Neuron (in vitro differentiated cells): Measurements from ENCODE around the gene GALNTL6.

Experiments
- H2AFZ ChIP-seq: one replicate; pipeline ENCODE4 v1.6.1; 2013; ENCODE audit warnings: low read depth, mild to moderate bottlenecking, inconsistent platforms, low read length, moderate library complexity
- H3K27me3 ChIP-seq: one replicate; pipeline ENCODE4 v1.6.1; 2013; ENCODE audit warnings: low read length; ENCODE audit not compliant: insufficient read depth
- H3K36me3 ChIP-seq: one replicate; pipeline ENCODE4 v1.6.1; 2013; ENCODE audit warnings: low read length; ENCODE audit not compliant: insufficient read depth
- H3K4me1 ChIP-seq: one replicate; pipeline ENCODE4 v1.6.1; 2013; ENCODE audit warnings: low read length; ENCODE audit not compliant: insufficient read depth
- H3K4me3 ChIP-seq: 2 replicates; pipeline ENCODE4 v1.5.1; 2013; ENCODE audit warnings: mild to moderate bottlenecking, low read length, moderate library complexity
- H3K9me3 ChIP-seq: one replicate; pipeline ENCODE4 v1.6.1; 2013; ENCODE audit warnings: low read length

The GALNTL6 gene

GRCh38 chr4:172660251-172660650 is 847.0 kb downstream of the GALNTL6 start:
- H2AFZ ChIP-seq, result no peak overlapping the region
- H3K27me3 ChIP-seq, result no peaks in the 10 kb centered on the region
- no peaks in the 10 kb centered on the region for H3K4me1 ChIP-seq
- no peaks in the 10 kb centered on the region for H3K9me3 ChIP-seq
- no peak overlapping the region for H3K4me3 ChIP-seq
- H3K36me3 ChIP-seq, result no peaks in the 10 kb centered on the region

- H3K4me3 ChIP-seq, result no peak overlapping the region
- H3K27me3 ChIP-seq, result no peaks in the 10 kb centered on the region
- peaks cover 4% of the 10 kb centered on the region for H3K4me1 ChIP-seq
- H2AFZ ChIP-seq, result no peak overlapping the region
- H3K9me3 ChIP-seq, result no peaks in the 10 kb centered on the region
- H3K36me3 ChIP-seq, result no peaks in the 10 kb centered on the region
These were observed 848.9 kb downstream of the GALNTL6 start for GRCh38 chr4:172662113-172662512.

GRCh38 chr4:172666711-172667368 is 853.6 kb downstream of the GALNTL6 start:
- Histone ChIP-seq H3K4me1 (peaks cover 6% of the 10 kb centered on the region), H2AFZ (no peak overlapping the region), H3K27me3 (no peaks in the 10 kb centered on the region), H3K9me3 (no peaks in the 10 kb centered on the region), H3K4me3 (no peak overlapping the region), H3K36me3 (no peaks in the 10 kb centered on the region)

- no peaks in the 10 kb centered on the region for H3K9me3 ChIP-seq
- no peaks in the 10 kb centered on the region for H3K27me3 ChIP-seq
- no peak overlapping the region for H2AFZ ChIP-seq
- no peak overlapping the region for H3K4me3 ChIP-seq
- H3K36me3 ChIP-seq, result no peaks in the 10 kb centered on the region
- H3K4me1 ChIP-seq, result no peaks in the 10 kb centered on the region
These were observed 861.6 kb downstream of the GALNTL6 start for GRCh38 chr4:172674811-172675210.

- Histone ChIP-seq H3K4me3 (no peak overlapping the region), H3K9me3 (no peaks in the 10 kb centered on the region), H3K27me3 (no peaks in the 10 kb centered on the region), H3K36me3 (no peaks in the 10 kb centered on the region), H2AFZ (no peak overlapping the region), H3K4me1 (no peaks in the 10 kb centered on the region)
These were observed 862.0 kb downstream of the GALNTL6 start for GRCh38 chr4:172675232-172675631.

GRCh38 chr4:172680691-172681090 is 867.5 kb downstream of the GALNTL6 start:
- Histone ChIP-seq H3K4me3 (no peak overlapping the region), H2AFZ (no peak overlapping the region), H3K36me3 (no peaks in the 10 kb centered on the region), H3K4me1 (no peaks in the 10 kb centered on the region), H3K9me3 (no peaks in the 10 kb centered on the region), H3K27me3 (no peaks in the 10 kb centered on the region)

GRCh38 chr4:172683021-172683420 is 869.8 kb downstream of the GALNTL6 start:
- H3K9me3 ChIP-seq, result no peaks in the 10 kb centered on the region
- no peak overlapping the region for H2AFZ ChIP-seq
- H3K27me3 ChIP-seq, result no peaks in the 10 kb centered on the region
- no peaks in the 10 kb centered on the region for H3K4me1 ChIP-seq
- no peak overlapping the region for H3K4me3 ChIP-seq
- no peaks in the 10 kb centered on the region for H3K36me3 ChIP-seq

- no peak overlapping the region for H2AFZ ChIP-seq
- no peaks in the 10 kb centered on the region for H3K27me3 ChIP-seq
- H3K9me3 ChIP-seq, result no peaks in the 10 kb centered on the region
- H3K4me1 ChIP-seq, result no peaks in the 10 kb centered on the region
- H3K36me3 ChIP-seq, result no peaks in the 10 kb centered on the region
- no peak overlapping the region for H3K4me3 ChIP-seq
These were observed 872.8 kb downstream of the GALNTL6 start for GRCh38 chr4:172686021-172686420.

GRCh38 chr4:172688534-172688933 is 875.3 kb downstream of the GALNTL6 start:
- Histone ChIP-seq H3K9me3 (peaks cover 1% of the 10 kb centered on the region), H3K36me3 (no peaks in the 10 kb centered on the region), H3K4me1 (no peaks in the 10 kb centered on the region), H3K4me3 (no peak overlapping the region), H2AFZ (no peak overlapping the region), H3K27me3 (no peaks in the 10 kb centered on the region)

- Histone ChIP-seq H3K4me3 (no peak overlapping the region), H3K36me3 (no peaks in the 10 kb centered on the region), H3K9me3 (peaks cover 1% of the 10 kb centered on the region), H2AFZ (no peak overlapping the region), H3K27me3 (no peaks in the 10 kb centered on the region), H3K4me1 (no peaks in the 10 kb centered on the region)
These were observed 878.3 kb downstream of the GALNTL6 start for GRCh38 chr4:172691552-172691951.

GRCh38 chr4:172692701-172693100 is 879.5 kb downstream of the GALNTL6 start:
- H3K36me3 ChIP-seq, result no peaks in the 10 kb centered on the region
- H3K4me1 ChIP-seq, result no peaks in the 10 kb centered on the region
- no peak overlapping the region for H2AFZ ChIP-seq
- H3K27me3 ChIP-seq, result no peaks in the 10 kb centered on the region
- no peak overlapping the region for H3K4me3 ChIP-seq
- H3K9me3 ChIP-seq, result peaks cover 1% of the 10 kb centered on the region

- Histone ChIP-seq H3K36me3 (no peaks in the 10 kb centered on the region), H3K27me3 (no peaks in the 10 kb centered on the region), H3K9me3 (no peaks in the 10 kb centered on the region), H3K4me3 (no peak overlapping the region), H3K4me1 (no peaks in the 10 kb centered on the region), H2AFZ (no peak overlapping the region)
These were observed 885.1 kb downstream of the GALNTL6 start for GRCh38 chr4:172698256-172698655.

- no peak overlapping the region for H3K4me3 ChIP-seq
- no peak overlapping the region for H2AFZ ChIP-seq
- H3K9me3 ChIP-seq, result peaks cover 2% of the 10 kb centered on the region
- H3K36me3 ChIP-seq, result no peaks in the 10 kb centered on the region
- no peaks in the 10 kb centered on the region for H3K27me3 ChIP-seq
- peaks cover 6% of the 10 kb centered on the region for H3K4me1 ChIP-seq
These were observed 892.4 kb downstream of the GALNTL6 start for GRCh38 chr4:172705565-172705964.

- H3K4me3 ChIP-seq, result no peak overlapping the region
- H3K27me3 ChIP-seq, result no peaks in the 10 kb centered on the region
- H3K36me3 ChIP-seq, result no peaks in the 10 kb centered on the region
These were observed 892.8 kb downstream of the GALNTL6 start for GRCh38 chr4:172706000-172706399.

More at GRCh38 chr4:172706000-172706399, 892.8 kb downstream of the GALNTL6 start:
- Histone ChIP-seq H3K9me3 (peaks cover 2% of the 10 kb centered on the region), H3K4me1 (peaks cover 6% of the 10 kb centered on the region), H2AFZ (no peak overlapping the region)
